ENCODE results near the gene HOXB13. TPM values are rescaled to one million over a fixed set of nuclear protein-coding genes. Genes with fewer than 3 reads are reported as not detected.

The HOXB13 gene
- total and polyA plus RNA-seq, 2 of the 13 experiments (the other 11 are each of a cell fraction or from before 2014, with no cell fraction given): not detected

DNA sequence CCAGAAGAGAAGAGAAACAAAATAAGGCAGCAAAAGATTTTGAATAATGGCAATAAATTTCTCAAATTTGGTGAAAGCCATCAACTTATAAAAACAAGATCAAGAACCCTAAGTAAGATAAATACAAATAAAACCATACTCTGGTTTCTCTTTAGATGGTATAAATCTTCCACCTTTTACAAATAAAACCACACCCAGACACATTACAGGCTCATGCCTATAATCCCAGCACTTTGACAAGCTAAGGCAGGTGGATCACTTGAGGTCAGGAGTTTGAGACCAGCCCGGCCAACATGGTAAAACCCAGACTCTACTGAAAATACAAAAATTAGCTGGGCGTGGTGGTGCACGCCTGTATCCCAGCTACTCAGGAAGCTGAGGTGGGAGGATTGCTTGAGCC is 44.7 kb upstream of the HOXB13 start (continued):
- TF ChIP-seq, protein P1, sequence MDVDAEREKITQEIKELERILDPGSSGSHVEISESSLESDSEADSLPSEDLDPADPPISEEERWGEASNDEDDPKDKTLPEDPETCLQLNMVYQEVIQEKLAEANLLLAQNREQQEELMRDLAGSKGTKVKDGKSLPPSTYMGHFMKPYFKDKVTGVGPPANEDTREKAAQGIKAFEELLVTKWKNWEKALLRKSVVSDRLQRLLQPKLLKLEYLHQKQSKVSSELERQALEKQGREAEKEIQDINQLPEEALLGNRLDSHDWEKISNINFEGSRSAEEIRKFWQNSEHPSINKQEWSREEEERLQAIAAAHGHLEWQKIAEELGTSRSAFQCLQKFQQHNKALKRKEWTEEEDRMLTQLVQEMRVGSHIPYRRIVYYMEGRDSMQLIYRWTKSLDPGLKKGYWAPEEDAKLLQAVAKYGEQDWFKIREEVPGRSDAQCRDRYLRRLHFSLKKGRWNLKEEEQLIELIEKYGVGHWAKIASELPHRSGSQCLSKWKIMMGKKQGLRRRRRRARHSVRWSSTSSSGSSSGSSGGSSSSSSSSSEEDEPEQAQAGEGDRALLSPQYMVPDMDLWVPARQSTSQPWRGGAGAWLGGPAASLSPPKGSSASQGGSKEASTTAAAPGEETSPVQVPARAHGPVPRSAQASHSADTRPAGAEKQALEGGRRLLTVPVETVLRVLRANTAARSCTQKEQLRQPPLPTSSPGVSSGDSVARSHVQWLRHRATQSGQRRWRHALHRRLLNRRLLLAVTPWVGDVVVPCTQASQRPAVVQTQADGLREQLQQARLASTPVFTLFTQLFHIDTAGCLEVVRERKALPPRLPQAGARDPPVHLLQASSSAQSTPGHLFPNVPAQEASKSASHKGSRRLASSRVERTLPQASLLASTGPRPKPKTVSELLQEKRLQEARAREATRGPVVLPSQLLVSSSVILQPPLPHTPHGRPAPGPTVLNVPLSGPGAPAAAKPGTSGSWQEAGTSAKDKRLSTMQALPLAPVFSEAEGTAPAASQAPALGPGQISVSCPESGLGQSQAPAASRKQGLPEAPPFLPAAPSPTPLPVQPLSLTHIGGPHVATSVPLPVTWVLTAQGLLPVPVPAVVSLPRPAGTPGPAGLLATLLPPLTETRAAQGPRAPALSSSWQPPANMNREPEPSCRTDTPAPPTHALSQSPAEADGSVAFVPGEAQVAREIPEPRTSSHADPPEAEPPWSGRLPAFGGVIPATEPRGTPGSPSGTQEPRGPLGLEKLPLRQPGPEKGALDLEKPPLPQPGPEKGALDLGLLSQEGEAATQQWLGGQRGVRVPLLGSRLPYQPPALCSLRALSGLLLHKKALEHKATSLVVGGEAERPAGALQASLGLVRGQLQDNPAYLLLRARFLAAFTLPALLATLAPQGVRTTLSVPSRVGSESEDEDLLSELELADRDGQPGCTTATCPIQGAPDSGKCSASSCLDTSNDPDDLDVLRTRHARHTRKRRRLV (CRISPR knock-in tag; IDR thresholded peaks at IDR 0.05): no peak
- TF ChIP-seq NFYB (CRISPR knock-in tag; IDR thresholded peaks at IDR 0.05) (no peak), MTA1 (CRISPR knock-in tag; IDR thresholded peaks at IDR 0.05; ENCODE audit: borderline replicate concordance) (no peak), ZNF768 (CRISPR knock-in tag; IDR thresholded peaks at IDR 0.05) (no peak), SMAD3 (CRISPR knock-in tag; IDR thresholded peaks at IDR 0.05) (no peak), ZIK1 (CRISPR knock-in tag; IDR thresholded peaks at IDR 0.05; ENCODE audit: borderline replicate concordance, low read depth) (no peak), KMT2A (CRISPR knock-in tag; IDR thresholded peaks at IDR 0.05) (no peak), ELF1 (CRISPR knock-in tag; IDR thresholded peaks at IDR 0.05) (no peak)

DNA sequence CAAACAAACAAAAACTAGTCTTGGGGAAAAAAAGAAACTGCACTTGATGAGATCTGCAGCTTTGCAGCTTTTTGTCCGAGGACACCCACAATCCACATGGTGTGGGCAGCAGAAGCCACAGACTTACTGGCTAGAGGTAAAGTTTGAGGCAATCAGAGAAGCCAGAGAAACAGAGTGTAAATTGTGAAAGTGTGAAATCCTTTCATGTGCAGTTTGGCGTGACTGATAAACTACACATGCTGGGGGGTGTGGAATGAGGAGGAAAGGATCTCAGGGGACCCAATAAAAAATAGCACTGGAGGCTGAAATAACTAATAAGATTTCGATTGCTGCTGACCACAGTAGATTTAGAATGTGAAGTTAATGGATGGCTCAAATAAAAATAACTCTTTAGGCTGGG is 42.4 kb upstream of the HOXB13 start:
- intact Hi-C loops (cut with micrococcal nuclease; ENCODE audit: unreplicated experiment) (no loop called here), in situ Hi-C loops (cut with HindIII; ENCODE audit: extremely low pct_ligation_motif_present, low pct_unique_long_range_greater_than_20kb) (no loop called here)
- H3K4me2 ChIP-seq (ENCODE audit: low read depth, low read length): no peak overlapping the region
- no peaks in the 10 kb centered on the region for H3K79me2 ChIP-seq (ENCODE audit: insufficient read depth, low read length)
- ChIA-PET POLR2A (no interaction called here), CTCF (ENCODE audit: low intra/inter-chr PET ratio, low total read pairs) (no interaction called here)
- FAIRE-seq (no peak), ATAC-seq (no peak), DNase-seq (ENCODE audit: low spot score) (no peak)
- no peak overlapping the region for H3K9ac ChIP-seq (ENCODE audit: insufficient read depth, low read depth, low read length)
- no peaks in the 10 kb centered on the region for H4K20me1 ChIP-seq (ENCODE audit: insufficient read depth, low read length)
- no peak overlapping the region for H3K27ac ChIP-seq (ENCODE audit: extremely low read length, insufficient read depth, low read length)
- TF ChIP-seq MED1 (CRISPR knock-in tag; IDR thresholded peaks at IDR 0.05) (no peak), ZNF761 (CRISPR knock-in tag; conservative IDR thresholded peaks at IDR 0.05) (no peak), RAD51 (IDR thresholded peaks at IDR 0.05; ENCODE audit: borderline replicate concordance) (no peak), ATF1 (CRISPR knock-in tag; IDR thresholded peaks at IDR 0.05) (no peak), ZNF20 (CRISPR knock-in tag; IDR thresholded peaks at IDR 0.05) (no peak), ZIK1 (CRISPR knock-in tag; IDR thresholded peaks at IDR 0.05; ENCODE audit: borderline replicate concordance, low read depth) (no peak), ZNF296 (CRISPR knock-in tag; conservative IDR thresholded peaks at IDR 0.05) (no peak), RARG (CRISPR knock-in tag; IDR thresholded peaks at IDR 0.05; ENCODE audit: low read depth) (no peak), RCOR2 (CRISPR knock-in tag; IDR thresholded peaks at IDR 0.05) (no peak), ZNF3 (CRISPR knock-in tag; IDR thresholded peaks at IDR 0.05) (no peak), ETV6 (CRISPR knock-in tag; conservative IDR thresholded peaks at IDR 0.05) (no peak)
- H3K9me3 ChIP-seq (ENCODE audit: low read length): no peaks in the 10 kb centered on the region; the same call in 1 of the 2 replicates
- WGBS (ENCODE audit: low lambda C conversion rate): under 1% methylated on average over 3 of the region's 3 CpGs
- no peak overlapping the region for H2AFZ ChIP-seq (ENCODE audit: low read length)
- no peaks in the 10 kb centered on the region for H3K36me3 ChIP-seq (replicated peaks in 1 of 2; ENCODE audit: control insufficient read depth in 1 of 2, insufficient read depth in 2 of 2, low read length in 2 of 2)
- BruUV-seq (replicated peaks): no TSS peak
- no peaks in the 10 kb centered on the region for H3K4me1 ChIP-seq (ENCODE audit: insufficient read depth, low read length)
- H3K27me3 ChIP-seq (ENCODE audit: control insufficient read depth in 1 of 2, insufficient read depth in 2 of 2, low read length in 2 of 2): peaks cover 0 to 4% of the 10 kb centered on the region in 2 experiments; a peak in 1 of 5 replicates
- H3K4me3 ChIP-seq (replicated peaks in 1 of 3; ENCODE audit: insufficient read depth in 1 of 3, low read depth in 2 of 3, low read length in 3 of 3): no peak overlapping the region

Data from HepG2 (cell line).